GM12865 (cell line): ENCODE data around the gene MEIG1.
"Not testable (repeated sequence)": the region's sequence is repeated elsewhere in the genome, so short reads cannot be mapped to it uniquely, and the experiment has no call there.

ENCODE experiments used
- DNase-seq: peaks from one replicate; pipeline ENCODE4 v3.0.0; 2010; ENCODE audit warnings: low read depth
- H3K4me3 ChIP-seq: 2 replicates; pipeline ENCODE4 v1.5.1; 2011; ENCODE audit warnings: mild to moderate bottlenecking, low read depth, low read length, control low read depth
- TF ChIP-seq, protein P1 (sequence below): IDR thresholded peaks from 2 replicates; pipeline ENCODE4 v1.5.1; 2011; ENCODE audit warnings: low read length, control low read depth, low read depth, inconsistent platforms; ENCODE audit not compliant: insufficient read depth; ENCODE audit errors: missing control alignments

The MEIG1 gene

DNA sequence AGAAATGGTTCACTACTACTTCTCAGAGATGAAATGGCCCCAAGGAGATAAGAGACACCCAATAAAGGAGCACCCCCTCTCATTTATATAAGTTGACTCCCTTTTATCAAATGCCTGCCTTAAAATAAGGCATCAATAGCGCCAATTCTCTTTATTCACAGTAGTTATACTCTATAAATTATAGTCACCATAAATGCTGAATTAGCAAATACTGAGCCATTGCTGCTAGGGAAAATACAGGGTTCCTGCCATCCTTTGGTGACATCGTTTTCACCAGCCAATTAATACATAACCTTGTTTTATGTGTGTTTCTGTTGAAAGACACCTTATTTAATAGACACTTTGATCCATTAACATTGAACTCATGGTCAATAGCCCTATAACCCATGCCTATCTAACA, 33.9 kb upstream of the MEIG1 start:
- DNase-seq, result no peak

DNA sequence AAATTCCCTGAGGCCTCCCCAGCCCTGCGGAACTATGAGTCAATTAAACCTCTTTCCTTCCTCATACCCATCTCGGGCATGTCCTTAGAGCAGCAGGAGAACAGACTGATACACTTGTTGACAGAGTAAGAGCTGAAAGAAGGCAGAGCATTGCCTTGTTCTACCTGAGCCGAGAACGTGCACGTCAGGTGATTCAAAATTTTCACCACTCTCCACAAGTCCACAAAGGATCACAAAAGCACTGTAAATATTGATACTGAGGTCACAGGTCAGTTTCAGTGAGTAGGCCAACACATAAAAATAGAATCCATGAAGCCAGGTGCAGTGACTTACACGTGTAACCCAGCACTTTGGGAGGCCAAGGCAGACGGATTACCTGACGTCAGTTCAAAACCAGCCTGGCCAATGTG, 33.1 kb upstream of the MEIG1 start:
- DNase-seq, result peak; percentile 35
- H3K4me3 ChIP-seq, result no peak overlapping the region
- TF ChIP-seq, protein P1, sequence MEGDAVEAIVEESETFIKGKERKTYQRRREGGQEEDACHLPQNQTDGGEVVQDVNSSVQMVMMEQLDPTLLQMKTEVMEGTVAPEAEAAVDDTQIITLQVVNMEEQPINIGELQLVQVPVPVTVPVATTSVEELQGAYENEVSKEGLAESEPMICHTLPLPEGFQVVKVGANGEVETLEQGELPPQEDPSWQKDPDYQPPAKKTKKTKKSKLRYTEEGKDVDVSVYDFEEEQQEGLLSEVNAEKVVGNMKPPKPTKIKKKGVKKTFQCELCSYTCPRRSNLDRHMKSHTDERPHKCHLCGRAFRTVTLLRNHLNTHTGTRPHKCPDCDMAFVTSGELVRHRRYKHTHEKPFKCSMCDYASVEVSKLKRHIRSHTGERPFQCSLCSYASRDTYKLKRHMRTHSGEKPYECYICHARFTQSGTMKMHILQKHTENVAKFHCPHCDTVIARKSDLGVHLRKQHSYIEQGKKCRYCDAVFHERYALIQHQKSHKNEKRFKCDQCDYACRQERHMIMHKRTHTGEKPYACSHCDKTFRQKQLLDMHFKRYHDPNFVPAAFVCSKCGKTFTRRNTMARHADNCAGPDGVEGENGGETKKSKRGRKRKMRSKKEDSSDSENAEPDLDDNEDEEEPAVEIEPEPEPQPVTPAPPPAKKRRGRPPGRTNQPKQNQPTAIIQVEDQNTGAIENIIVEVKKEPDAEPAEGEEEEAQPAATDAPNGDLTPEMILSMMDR, result no peak

More for the DNA sequence above, 33.9 kb upstream of the MEIG1 start:
- TF ChIP-seq, protein P1, result no peak
- H3K4me3 ChIP-seq, result no peak overlapping the region

DNA sequence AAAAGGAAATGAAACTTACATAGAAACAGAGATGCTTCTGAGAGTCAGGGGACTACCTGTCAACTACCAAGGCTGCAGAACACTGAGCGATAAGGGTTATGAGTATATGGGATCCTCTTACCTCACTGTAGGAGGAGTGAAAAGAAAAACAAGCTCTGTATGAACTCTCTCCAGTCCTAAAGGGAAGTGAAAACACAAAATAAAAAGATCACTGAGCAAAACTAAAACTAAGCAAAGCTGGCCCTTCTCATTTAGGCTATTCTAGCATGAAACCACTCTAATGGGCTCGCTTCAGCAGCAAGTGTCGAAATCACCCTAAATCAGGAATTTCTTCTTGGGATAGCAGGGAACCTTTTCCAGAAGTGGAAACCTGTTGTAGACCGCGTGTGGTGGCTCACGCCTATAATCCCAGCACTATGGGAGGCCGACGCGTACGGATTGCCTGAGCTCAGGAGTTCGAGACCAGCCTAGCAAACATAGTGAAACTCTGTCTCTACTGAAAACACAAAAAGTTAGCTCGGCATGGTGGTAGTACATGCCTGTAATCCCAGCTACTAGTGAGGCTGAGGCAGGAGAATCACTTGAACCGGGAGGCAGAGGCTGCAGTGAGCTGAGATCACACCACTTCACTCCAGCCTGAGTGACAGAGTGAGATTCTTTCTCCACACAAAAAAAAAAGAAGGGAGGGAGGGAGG, 32.3 kb upstream of the MEIG1 start:
- peak overlapping the region; percentile 6 for H3K4me3 ChIP-seq
- peak; percentile 86 for DNase-seq
- TF ChIP-seq, protein P1, result no peak

GRCh38 chr10:14930610-14931009, 28.6 kb upstream of the MEIG1 start:
- TF ChIP-seq, protein P1, result no peak
- DNase-seq, result no peak

GRCh38 chr10:14936584-14936983, 22.6 kb upstream of the MEIG1 start:
- TF ChIP-seq, protein P1, result no peak
- no peak for DNase-seq
- no peak overlapping the region for H3K4me3 ChIP-seq

More at GRCh38 chr10:14930610-14931009, 28.6 kb upstream of the MEIG1 start:
- no peak overlapping the region for H3K4me3 ChIP-seq

- DNase-seq, result peak; percentile 50
These were observed 20.2 kb upstream of the MEIG1 start for GRCh38 chr10:14938971-14939370.

DNA sequence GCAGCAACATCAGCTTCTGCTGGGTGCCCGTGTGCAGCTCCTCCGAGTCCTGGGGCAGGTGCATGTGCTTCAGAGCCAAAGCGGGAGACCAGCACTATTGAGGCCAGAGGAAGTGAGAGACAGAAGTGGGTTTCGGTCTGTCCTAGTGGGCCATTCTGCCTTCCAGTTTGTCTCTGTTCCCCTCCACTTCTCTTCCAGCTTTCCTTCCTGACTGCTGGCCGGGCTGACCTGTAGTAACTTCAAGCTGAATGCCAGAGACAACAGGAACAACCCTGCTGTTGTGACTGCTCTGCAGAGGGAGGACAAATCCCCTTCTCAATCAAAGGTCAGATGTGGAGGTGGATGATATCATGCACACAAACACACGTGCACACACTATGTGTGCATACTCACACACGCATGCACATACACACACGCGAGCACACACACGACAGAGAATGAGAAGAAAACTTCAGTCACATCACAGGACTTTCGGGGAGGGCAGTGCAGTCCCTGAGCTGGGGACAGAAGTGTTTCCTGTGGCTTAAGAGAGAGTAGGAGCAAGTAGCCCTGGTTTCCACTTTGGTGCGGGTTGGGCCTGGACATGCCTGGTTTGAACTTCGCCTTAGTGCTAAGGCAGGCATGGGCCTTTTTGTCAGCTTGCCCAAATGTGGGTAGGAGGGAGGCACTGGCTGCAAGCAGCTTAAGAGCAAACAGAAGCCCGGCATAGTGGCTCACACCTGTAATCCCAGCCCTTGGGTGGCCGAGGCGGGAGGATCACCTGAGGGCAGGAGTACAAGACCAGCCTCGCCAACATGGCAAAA, 16.8 kb upstream of the MEIG1 start:
- DNase-seq, result peak; percentile 73
- not testable (repeated sequence) for H3K4me3 ChIP-seq

More at GRCh38 chr10:14938971-14939370, 20.2 kb upstream of the MEIG1 start:
- H3K4me3 ChIP-seq, result not testable (repeated sequence)

DNA sequence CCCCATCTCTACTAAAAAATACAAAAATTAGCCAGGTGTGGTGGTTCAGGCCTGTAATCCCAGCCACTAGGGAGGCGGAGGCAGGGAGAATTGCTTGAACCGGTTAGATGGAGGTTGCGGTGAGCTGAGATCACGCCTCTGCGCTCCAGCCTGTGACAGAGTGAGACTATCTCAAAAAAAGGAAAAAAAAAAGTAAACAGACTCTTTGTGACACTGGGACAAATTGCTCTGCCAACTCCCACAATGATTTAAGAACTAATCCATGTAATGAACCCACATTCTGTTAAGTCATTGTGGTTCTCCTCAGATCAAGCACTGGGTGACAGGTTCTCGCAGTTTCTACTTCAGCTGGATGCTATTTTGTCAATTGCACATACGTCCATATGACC, 16.2 kb upstream of the MEIG1 start:
- DNase-seq, H3K4me3 ChIP-seq: not testable (repeated sequence)
